ENCODE results near the gene POLR2J. TPM values are rescaled to one million over a fixed set of nuclear protein-coding genes. Genes with fewer than 3 reads are reported as not detected.

POLR2J gene
- total RNA-seq, 2 experiments from 2014 or later, result 35.8 to 39.7 TPM

GRCh38 chr7:102436118-102436517 lies 42.6 kb downstream of the POLR2J start:
- Histone ChIP-seq H3K27me3 (ENCODE audit: control insufficient read depth in 1 of 2, insufficient read depth in 2 of 2, low read length in 2 of 2) (no peaks in the 10 kb centered on the region), H3K36me3 (ENCODE audit: insufficient read depth, low read length) (peaks cover 16% of the 10 kb centered on the region), H3K4me3 (ENCODE audit: low read length) (no peak overlapping the region), H3K9me3 (ENCODE audit: control insufficient read depth in 1 of 2, insufficient read depth in 1 of 2, low read length in 2 of 2) (no peaks in the 10 kb centered on the region), H3K27ac (ENCODE audit: low read depth in 1 of 2, low read length in 2 of 2) (no peak overlapping the region), H3K4me1 (ENCODE audit: insufficient read depth, low read length) (peaks cover 41% of the 10 kb centered on the region)
- ATAC-seq (ENCODE audit: poor library complexity), result no peak
- H3K4me1 Mint-ChIP-seq (ENCODE audit: low read depth), result peaks cover 27% of the 10 kb centered on the region
- CTCF ChIA-PET, result interaction anchor here (1.7 to 4.0 kb wide), 3 partner anchors 14 to 31 kb away, joined by 3 to 13 read pairs (median 11); no protein-coding TSS in a partner anchor
- H3K27ac Mint-ChIP-seq, result peak overlapping the region; percentile 97
- H3K27me3 Mint-ChIP-seq, result no peaks in the 10 kb centered on the region
- H3K36me3 Mint-ChIP-seq (ENCODE audit: low read depth), result peaks cover 19% of the 10 kb centered on the region
- H3K9me3 Mint-ChIP-seq, result no peaks in the 10 kb centered on the region
- POLR2A ChIA-PET, result interaction anchor here (1.6 kb wide), 1 partner anchor 11 kb away, joined by 3 read pairs; no protein-coding TSS in a partner anchor
- intact Hi-C loops (cut with DNase I, micrococcal nuclease), result no loop called here
- TF ChIP-seq CTCF (IDR thresholded peaks at IDR 0.05), result no peak
- no peak for DNase-seq
- H3K4me3 Mint-ChIP-seq, result peak overlapping the region; percentile 38

- TF ChIP-seq CTCF (IDR thresholded peaks at IDR 0.05), result no peak
- peak overlapping the region; percentile 92 for H3K4me3 Mint-ChIP-seq
- no peaks in the 10 kb centered on the region for H3K9me3 Mint-ChIP-seq
- H3K9me3 ChIP-seq (ENCODE audit: control insufficient read depth in 1 of 2, insufficient read depth in 1 of 2, low read length in 2 of 2), result no peaks in the 10 kb centered on the region
- POLR2A ChIA-PET, result interaction anchor here (1.1 to 6.6 kb wide), 7 partner anchors 8 to 38 kb away, joined by 3 to 61 read pairs (median 4); partner anchors contain the start of gene PRKRIP1
- peak overlapping the region; percentile 97 for H3K27ac Mint-ChIP-seq
- H3K4me1 ChIP-seq (ENCODE audit: insufficient read depth, low read length), result peaks cover 62% of the 10 kb centered on the region
- CTCF ChIA-PET, result interaction anchor here (0.6 to 4.0 kb wide), 5 partner anchors 9 to 29 kb away, joined by 3 to 13 read pairs (median 11); no protein-coding TSS in a partner anchor
- peak overlapping the region; percentile 79 for H3K4me3 ChIP-seq (ENCODE audit: low read length)
- H3K27me3 ChIP-seq (ENCODE audit: control insufficient read depth in 1 of 2, insufficient read depth in 2 of 2, low read length in 2 of 2), result no peaks in the 10 kb centered on the region
- peaks cover 46% of the 10 kb centered on the region for H3K4me1 Mint-ChIP-seq (ENCODE audit: low read depth)
- H3K36me3 ChIP-seq (ENCODE audit: insufficient read depth, low read length), result peaks cover 6% of the 10 kb centered on the region
- ATAC-seq (ENCODE audit: poor library complexity) (peak; percentile 10), DNase-seq (peak in 5 of 14 experiments; percentile 9 to 57 (median 44))
- intact Hi-C loops (cut with DNase I, micrococcal nuclease), result loop anchor here in 1 of 2 experiments (5.0 kb wide), 2 partner anchors 33 to 37 kb away; partner anchors contain the start of gene PRKRIP1
- peak overlapping the region; percentile 69 to 83 for H3K27ac ChIP-seq (ENCODE audit: low read depth in 1 of 2, low read length in 2 of 2)
- H3K36me3 Mint-ChIP-seq (ENCODE audit: low read depth), result peaks cover 19% of the 10 kb centered on the region
- no peaks in the 10 kb centered on the region for H3K27me3 Mint-ChIP-seq
Measured at GRCh38 chr7:102434039-102434486, 44.7 kb downstream of the POLR2J start.

GRCh38 chr7:102433219-102434038 lies 45.3 kb downstream of the POLR2J start, which contains the start of gene ORAI2:
Gene ORAI2, plus strand, starts transcription at chr7:102433575. Its CDS starts 5,382 bp downstream, at chr7:102438957.
- peak; percentile 56 for ATAC-seq (ENCODE audit: poor library complexity)

More at GRCh38 chr7:102433219-102434038, 45.3 kb downstream of the POLR2J start, which contains the start of gene ORAI2:
- peaks cover 19% of the 10 kb centered on the region for H3K36me3 Mint-ChIP-seq (ENCODE audit: low read depth)
- DNase-seq, result peak; percentile 71 to 93 (median 87)
- H3K9me3 Mint-ChIP-seq, result no peaks in the 10 kb centered on the region
- peak within 1 kb of the TSS; percentile 92 to 95 for H3K27ac ChIP-seq (ENCODE audit: low read depth in 1 of 2, low read length in 2 of 2)
- H3K4me1 ChIP-seq (ENCODE audit: insufficient read depth, low read length), result peaks cover 68% of the 10 kb centered on the region
- peak within 1 kb of the TSS; percentile 100 for H3K27ac Mint-ChIP-seq
- no peak for TF ChIP-seq CTCF (IDR thresholded peaks at IDR 0.05)
- H3K27me3 Mint-ChIP-seq, result no peaks in the 10 kb centered on the region
- intact Hi-C loops (cut with DNase I, micrococcal nuclease), result loop anchor here (1.0 to 5.0 kb wide), 5 partner anchors 17 to 37 kb away; partner anchors contain the start of genes PRKRIP1 (in 2 of the 2), ALKBH4 (in 1 of the 2) and LRWD1 (in 1 of the 2)
- H3K9me3 ChIP-seq (ENCODE audit: control insufficient read depth in 1 of 2, insufficient read depth in 1 of 2, low read length in 2 of 2), result no peaks in the 10 kb centered on the region
- peak within 1 kb of the TSS; percentile 94 for H3K4me3 Mint-ChIP-seq
- H3K27me3 ChIP-seq (ENCODE audit: control insufficient read depth in 1 of 2, insufficient read depth in 2 of 2, low read length in 2 of 2), result no peaks in the 10 kb centered on the region
- CTCF ChIA-PET, result interaction anchor here (0.9 to 4.0 kb wide), 3 partner anchors 8 to 29 kb away, joined by 3 to 13 read pairs (median 12); no protein-coding TSS in a partner anchor
- H3K4me3 ChIP-seq (ENCODE audit: low read length), result peak within 1 kb of the TSS; percentile 79
- peaks cover 47% of the 10 kb centered on the region for H3K4me1 Mint-ChIP-seq (ENCODE audit: low read depth)
- POLR2A ChIA-PET, result interaction anchor here (1.3 to 6.6 kb wide), 6 partner anchors 7 to 38 kb away, joined by 3 to 61 read pairs (median 6); partner anchors contain the start of gene PRKRIP1
- H3K36me3 ChIP-seq (ENCODE audit: insufficient read depth, low read length), result peaks cover 4% of the 10 kb centered on the region
